ENCODE results near the gene PIWIL4. TPM values are rescaled to one million over a fixed set of nuclear protein-coding genes. Genes with fewer than 3 reads are reported as not detected.

PIWIL4 gene
- polyA plus RNA-seq, 3 donors = 3.2 to 4.1 (median 3.7) TPM

DNA sequence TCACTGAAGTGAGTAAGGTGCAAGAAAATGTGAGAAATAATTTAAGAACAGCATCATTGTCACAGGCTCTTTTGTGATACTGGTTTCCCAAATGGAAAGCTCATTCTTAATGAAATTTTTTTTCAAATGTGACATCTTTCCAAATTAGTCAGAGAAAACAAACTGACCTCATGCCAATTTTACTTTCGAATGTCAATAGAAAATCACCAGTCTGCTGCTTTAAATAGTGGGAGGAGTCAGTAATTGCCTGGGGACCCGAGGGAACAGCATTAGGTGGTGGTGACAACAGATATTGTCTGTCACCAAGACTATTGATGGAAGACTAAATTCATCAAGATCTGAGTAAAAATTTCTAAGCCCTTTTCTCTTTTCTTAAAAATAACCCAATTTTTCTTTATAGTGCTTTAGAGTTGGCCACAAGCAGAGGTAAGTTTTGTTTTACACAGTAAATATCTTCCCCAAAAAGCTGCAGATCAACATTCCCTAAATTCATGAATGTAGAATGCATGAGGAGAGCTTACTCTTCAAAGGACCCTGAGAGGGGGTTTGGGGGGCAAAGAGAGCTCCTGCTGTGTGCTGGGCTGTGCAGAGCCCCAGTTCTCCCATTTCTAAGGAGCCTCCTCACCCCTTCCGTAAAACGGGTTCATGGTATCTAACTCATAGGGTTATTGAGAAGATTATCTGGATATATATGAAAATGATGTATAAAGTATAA lies 95.1 kb downstream of the PIWIL4 start:
- no peak for DNase-seq

DNA sequence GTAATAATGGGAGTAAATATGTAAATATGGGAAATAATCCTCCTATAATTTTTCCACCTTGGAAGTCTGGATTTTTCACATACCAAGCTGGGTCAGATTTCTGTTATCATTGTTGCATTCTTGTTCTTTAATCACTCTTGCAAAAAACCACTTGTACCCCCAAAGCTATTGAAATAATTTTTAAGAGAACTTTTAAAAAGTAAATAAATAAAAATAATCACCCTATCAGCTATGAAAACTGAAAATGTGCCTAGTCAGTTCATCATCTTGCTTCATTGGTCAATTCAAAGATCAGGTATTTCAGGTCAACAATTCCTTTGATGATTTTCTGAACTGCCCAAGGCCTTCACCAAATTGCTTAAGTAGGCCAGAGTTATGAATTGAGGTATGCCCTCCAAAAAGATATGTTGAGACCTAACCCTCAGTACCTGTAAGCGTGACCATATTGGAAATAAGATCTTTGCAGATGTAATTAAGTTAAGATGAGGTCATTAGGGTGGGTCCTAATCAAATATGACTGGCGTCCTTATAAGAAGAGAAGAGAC lies 95.8 kb downstream of the PIWIL4 start:
- DNase-seq = no peak

DNA sequence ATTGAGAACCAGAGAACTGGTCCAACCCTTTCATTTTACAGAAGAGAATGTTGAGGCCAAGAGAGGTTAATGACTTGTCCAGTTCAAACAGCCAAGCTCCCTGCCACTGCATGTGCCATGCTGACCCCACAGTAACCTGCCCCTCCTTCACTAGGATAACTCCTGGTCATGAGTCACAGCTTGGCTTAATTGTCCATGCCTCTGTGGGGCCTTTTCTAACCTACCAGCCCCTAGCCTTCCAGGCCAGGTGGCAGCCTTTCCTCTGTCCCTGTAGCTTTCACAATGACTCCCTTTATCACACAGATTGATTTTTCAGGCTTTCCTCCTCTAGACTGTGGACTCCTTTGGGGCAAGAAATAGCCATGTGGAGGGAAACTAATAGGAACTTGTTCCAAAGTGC lies 97.2 kb downstream of the PIWIL4 start:
- DNase-seq = no peak

DNA sequence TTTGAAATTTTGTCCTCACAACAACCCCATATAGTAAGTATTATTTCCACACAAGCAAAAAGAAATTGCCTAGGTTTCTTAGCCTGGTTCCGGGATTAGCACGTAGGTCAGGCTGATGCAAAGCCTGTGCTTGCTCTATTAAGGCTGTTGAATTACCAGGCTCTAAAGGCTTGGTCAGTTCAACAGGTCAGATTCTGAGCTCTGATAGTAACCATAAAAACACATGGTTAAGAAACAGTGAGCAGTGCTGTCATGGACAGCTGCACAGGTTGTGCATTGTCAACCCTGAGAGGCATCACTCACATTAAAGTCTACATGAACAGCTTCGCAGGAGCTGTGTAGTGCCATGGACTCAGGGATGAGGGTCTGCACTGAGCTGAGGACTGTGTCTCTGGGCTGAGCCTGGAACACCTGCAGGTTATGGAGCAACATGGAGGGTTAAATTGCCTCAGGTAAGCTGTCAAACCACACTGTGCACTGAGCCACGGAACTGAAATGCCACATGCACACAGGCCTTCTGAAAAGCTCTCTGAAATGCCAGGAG lies 98.0 kb downstream of the PIWIL4 start:
- no peak for DNase-seq

DNA sequence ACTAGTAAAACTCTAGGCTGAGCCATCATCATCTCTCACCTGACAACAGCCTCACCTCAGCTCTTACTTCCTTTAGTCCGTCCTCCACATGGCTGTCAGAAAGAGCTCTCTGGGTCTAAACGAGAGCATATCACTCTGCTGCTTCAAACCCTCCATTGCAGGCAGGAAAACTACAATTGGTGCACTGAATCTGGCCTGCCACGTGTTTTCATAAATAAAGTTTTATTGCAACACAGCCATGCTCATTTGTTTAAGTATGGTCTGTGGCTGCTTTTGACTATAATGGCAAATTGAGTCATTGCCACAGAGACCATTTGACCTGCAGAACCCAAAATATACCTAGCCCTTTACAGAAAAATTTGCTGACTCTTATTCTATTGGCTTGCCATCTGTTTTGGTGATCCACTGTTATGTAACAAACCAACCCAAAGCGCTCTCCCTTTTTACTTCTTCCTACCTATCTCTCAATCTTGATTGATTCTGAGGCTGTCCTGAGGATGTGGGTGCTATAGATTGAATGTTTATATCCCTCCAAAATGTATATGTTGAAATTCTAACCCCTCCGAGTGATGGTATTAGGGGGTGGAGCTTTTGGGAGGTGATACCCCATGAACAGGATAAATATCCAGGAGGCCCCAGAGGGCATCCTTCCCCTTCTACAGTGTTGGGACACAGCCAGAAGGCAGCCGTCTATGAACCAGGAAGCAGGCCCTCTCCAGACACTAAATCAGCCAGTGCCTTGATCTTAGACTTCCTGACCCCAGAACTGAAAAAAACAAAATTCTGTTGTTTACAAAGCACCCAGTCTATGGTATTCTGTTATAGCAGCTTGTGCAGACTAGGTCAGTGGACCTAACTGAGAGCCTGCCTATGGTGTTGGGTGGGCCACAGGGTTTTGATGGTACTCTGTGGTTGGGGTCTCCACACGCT lies 99.9 kb downstream of the PIWIL4 start:
- no peak for DNase-seq

DNA sequence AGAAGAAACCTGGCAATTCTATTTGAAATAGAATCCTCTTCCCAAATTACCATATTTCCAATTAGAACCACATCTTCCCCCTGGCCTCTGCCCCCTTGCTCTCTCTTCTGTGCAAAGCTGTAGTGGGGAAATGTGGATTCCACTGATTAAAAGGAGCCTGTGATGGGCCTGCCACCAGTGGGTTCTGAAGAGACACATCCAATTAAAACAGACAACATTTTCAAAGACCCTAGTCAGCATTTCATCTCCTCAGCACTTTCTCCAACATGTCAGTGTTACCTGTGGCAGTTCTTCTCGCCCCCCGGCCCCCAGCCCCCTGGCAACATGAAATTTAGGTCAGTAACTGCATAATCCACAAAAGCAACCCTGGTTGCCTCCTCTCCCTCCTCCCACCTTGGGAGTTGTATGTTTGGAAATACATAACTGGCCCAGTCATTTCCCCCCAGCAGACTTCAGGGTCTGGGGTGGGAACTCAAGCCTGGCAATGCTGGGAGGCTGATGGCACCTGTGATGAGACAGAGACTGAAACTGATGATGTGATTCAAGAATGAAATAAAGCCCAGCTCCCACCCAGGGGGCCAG lies 101.1 kb downstream of the PIWIL4 start:
- DNase-seq = no peak

DNA sequence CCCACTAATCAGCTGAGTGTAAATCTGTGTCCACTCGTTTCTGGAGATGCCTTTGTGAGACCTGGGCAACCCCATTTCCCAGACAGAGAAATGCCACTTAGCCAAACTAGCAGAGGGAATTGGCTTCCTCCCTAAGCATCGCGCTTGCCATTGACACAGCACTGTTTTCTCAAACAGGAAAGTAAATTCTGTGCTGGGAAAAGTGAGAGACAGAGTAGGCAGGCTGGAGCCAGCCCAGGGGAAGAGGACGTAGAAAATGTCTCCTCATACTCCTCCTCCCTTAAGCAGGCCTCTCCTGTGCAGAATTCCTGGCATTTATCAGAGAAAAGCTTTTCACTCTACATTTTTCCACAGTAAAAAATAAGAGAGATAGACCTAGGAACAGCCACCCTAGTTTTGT lies 101.9 kb downstream of the PIWIL4 start:
- DNase-seq = no peak

Other genes with a start within 250 kb of the PIWIL4 start
- under 1 TPM; 0.50 to 0.74 (median 0.62) TPM for gene GPR83, start 165.9 kb upstream of the PIWIL4 start, polyA plus RNA-seq (ENCODE audit: insufficient read length in 3 of 3)
- 10 to 100 TPM; 20.8 to 30.5 (median 30.2) TPM for gene MRE11, start 73.5 kb upstream of the PIWIL4 start, polyA plus RNA-seq (ENCODE audit: insufficient read length in 3 of 3)
- gene ANKRD49, start 73.4 kb upstream of the PIWIL4 start, polyA plus RNA-seq (ENCODE audit: insufficient read length in 3 of 3) = 10 to 100 TPM; 22.4 to 24.8 (median 24.1) TPM
- under 1 TPM; 0.16 to 0.42 (median 0.33) TPM for gene C11orf97, start 54.9 kb upstream of the PIWIL4 start, polyA plus RNA-seq (ENCODE audit: insufficient read length in 3 of 3)
- gene FUT4, start 23.4 kb upstream of the PIWIL4 start, polyA plus RNA-seq (ENCODE audit: insufficient read length in 3 of 3) = 1 to 10 TPM; 5.4 to 6.6 (median 5.6) TPM
- 10 to 100 TPM; 39.9 to 47.8 (median 45.4) TPM for gene AMOTL1, start 201.0 kb downstream of the PIWIL4 start, polyA plus RNA-seq (ENCODE audit: insufficient read length in 3 of 3)